HEK293 (cell line): ENCODE measurements around the gene PLBD2.

Source experiments
- CTCF ChIA-PET: fragments of 350-600 bp; formaldehyde crosslinking; extraction: SDS; loops from one replicate; lab custom pipeline; 2021; ENCODE audit warnings: antibody characterized with exemption; lab: Yijun Ruan, JAX
- POLR2A ChIA-PET: fragments of 300-600 bp; formaldehyde crosslinking; extraction: SDS; loops from one replicate; lab custom pipeline; 2020; ENCODE audit warnings: antibody characterized with exemption, inconsistent platforms; lab: Yijun Ruan, JAX
- H3K27ac ChIP-seq: fragments of 200-500 bp; sonication (Bioruptor generic); 2 replicates; pipeline ENCODE4 v1.5.1; 2014; ENCODE audit warnings: low read depth, low read length, control low read depth, inconsistent platforms; ENCODE audit errors: extremely low read depth
- H3K36me3 ChIP-seq, 2 experiments: fragments of 200-500 bp in 1 of 2; sonication (Bioruptor generic) in 1 of 2; 1 replicate in 1 of 2; 2 replicates in 1 of 2; pipeline ENCODE4 v1.5.1; 2014 to 2017; ENCODE audit warnings: inconsistent platforms in 2 of 2, low read length in 2 of 2; ENCODE audit not compliant: control insufficient read depth in 2 of 2, insufficient read depth in 1 of 2
- H3K4me1 ChIP-seq: fragments of 200-500 bp; sonication (Bioruptor generic); 2 replicates; pipeline ENCODE4 v1.5.1; 2014; ENCODE audit warnings: mild to moderate bottlenecking, low read length, inconsistent platforms; ENCODE audit not compliant: control insufficient read depth, insufficient read depth
- H3K4me3 ChIP-seq: 2 replicates; pipeline ENCODE4 v1.5.1; 2011; ENCODE audit warnings: low read depth, mild to moderate bottlenecking, control low read depth, low read length, moderate library complexity
- H3K9me3 ChIP-seq: fragments of 200-500 bp; sonication (Bioruptor generic); 2 replicates; pipeline ENCODE4 v1.5.1; 2014; ENCODE audit warnings: low read depth, low read length, inconsistent platforms; ENCODE audit not compliant: control insufficient read depth, insufficient read depth
- KLF1 ChIP-seq: fragments of 450-650 bp; formaldehyde crosslinking; IDR thresholded peaks from 2 replicates; pipeline ENCODE4 v1.5.1; 2016; ENCODE audit warnings: missing biosample characterization, missing genetic modification characterization
- SP2 ChIP-seq: fragments of 450-650 bp; formaldehyde crosslinking; IDR thresholded peaks from 2 replicates; pipeline ENCODE4 v1.5.1; 2016; ENCODE audit warnings: missing biosample characterization, missing genetic modification characterization
- ZBTB10 ChIP-seq: fragments of 450-650 bp; formaldehyde crosslinking; IDR thresholded peaks from 2 replicates; pipeline ENCODE4 v1.5.1; 2016; ENCODE audit warnings: missing biosample characterization, missing genetic modification characterization
- ZNF10 ChIP-seq: fragments of 450-650 bp; formaldehyde crosslinking; IDR thresholded peaks from 2 replicates; pipeline ENCODE4 v1.5.1; 2017; ENCODE audit warnings: missing biosample characterization, missing genetic modification characterization
- ZNF146 ChIP-seq: fragments of 450-650 bp; formaldehyde crosslinking; IDR thresholded peaks from 2 replicates; pipeline ENCODE4 v1.5.1; 2016; ENCODE audit warnings: missing biosample characterization, missing genetic modification characterization
- ZNF157 ChIP-seq: fragments of 450-650 bp; formaldehyde crosslinking; IDR thresholded peaks from 2 replicates; pipeline ENCODE4 v1.5.1; 2016; ENCODE audit warnings: missing biosample characterization, missing genetic modification characterization
- ZNF19 ChIP-seq: fragments of 450-650 bp; formaldehyde crosslinking; IDR thresholded peaks from 2 replicates; pipeline ENCODE4; 2016; ENCODE audit warnings: missing biosample characterization, missing genetic modification characterization, low read depth
- ZNF202 ChIP-seq: fragments of 450-650 bp; formaldehyde crosslinking; IDR thresholded peaks from 2 replicates; pipeline ENCODE4 v1.5.1; 2016; ENCODE audit warnings: missing biosample characterization, missing genetic modification characterization, borderline replicate concordance
- ZNF211 ChIP-seq: fragments of 450-650 bp; formaldehyde crosslinking; IDR thresholded peaks from 2 replicates; pipeline ENCODE4 v1.5.1; 2016; ENCODE audit warnings: low read depth, missing biosample characterization, missing genetic modification characterization
- ZNF302 ChIP-seq: fragments of 450-650 bp; formaldehyde crosslinking; IDR thresholded peaks from 2 replicates; pipeline ENCODE4 v1.5.1; 2016; ENCODE audit warnings: missing biosample characterization, missing genetic modification characterization, low read depth
- ZNF350 ChIP-seq: fragments of 450-650 bp; formaldehyde crosslinking; IDR thresholded peaks from 2 replicates; pipeline ENCODE4 v1.5.0; 2017; ENCODE audit warnings: missing biosample characterization, mild to moderate bottlenecking, missing genetic modification characterization
- ZNF354C ChIP-seq: fragments of 450-650 bp; formaldehyde crosslinking; IDR thresholded peaks from 2 replicates; pipeline ENCODE4 v1.5.1; 2016; ENCODE audit warnings: missing biosample characterization, missing genetic modification characterization, low read depth, borderline replicate concordance
- ZNF366 ChIP-seq: fragments of 450-650 bp; formaldehyde crosslinking; conservative IDR thresholded peaks from 2 replicates; pipeline ENCODE4 v1.5.1; 2016; ENCODE audit warnings: missing biosample characterization, missing genetic modification characterization
- ZNF37A ChIP-seq: fragments of 450-650 bp; IDR thresholded peaks from 2 replicates; pipeline ENCODE4 v1.5.1; 2018; ENCODE audit warnings: missing biosample characterization, missing genetic modification characterization
- ZNF391 ChIP-seq: fragments of 450-650 bp; formaldehyde crosslinking; IDR thresholded peaks from 2 replicates; pipeline ENCODE4 v1.5.1; 2016; ENCODE audit warnings: low read depth, missing biosample characterization, missing genetic modification characterization, borderline replicate concordance
- ZNF48 ChIP-seq: fragments of 450-650 bp; formaldehyde crosslinking; IDR thresholded peaks from 2 replicates; pipeline ENCODE4 v1.5.1; 2016; ENCODE audit warnings: missing biosample characterization, missing genetic modification characterization
- ZNF521 ChIP-seq: fragments of 450-650 bp; formaldehyde crosslinking; IDR thresholded peaks from 2 replicates; pipeline ENCODE4 v1.5.1; 2017; ENCODE audit warnings: missing biosample characterization, mild to moderate bottlenecking, missing genetic modification characterization
- ZNF530 ChIP-seq: fragments of 450-650 bp; formaldehyde crosslinking; IDR thresholded peaks from 2 replicates; pipeline ENCODE4 v1.5.1; 2016; ENCODE audit warnings: low read depth, missing biosample characterization, missing genetic modification characterization
- ZNF544 ChIP-seq: fragments of 450-650 bp; formaldehyde crosslinking; IDR thresholded peaks from 2 replicates; pipeline ENCODE4 v1.5.0; 2017; ENCODE audit warnings: missing biosample characterization, missing genetic modification characterization
- ZNF560 ChIP-seq: fragments of 450-650 bp; formaldehyde crosslinking; IDR thresholded peaks from 2 replicates; pipeline ENCODE4 v1.5.1; 2017; ENCODE audit warnings: missing biosample characterization, missing genetic modification characterization, borderline replicate concordance
- ZNF585B ChIP-seq: fragments of 450-650 bp; formaldehyde crosslinking; IDR thresholded peaks from 2 replicates; pipeline ENCODE4 v1.5.1; 2016; ENCODE audit warnings: missing biosample characterization, missing genetic modification characterization
- ZNF785 ChIP-seq: fragments of 450-650 bp; formaldehyde crosslinking; IDR thresholded peaks from 2 replicates; pipeline ENCODE4 v1.5.1; 2016; ENCODE audit warnings: missing biosample characterization, missing genetic modification characterization
- ZSCAN16 ChIP-seq: fragments of 450-650 bp; formaldehyde crosslinking; IDR thresholded peaks from 2 replicates; pipeline ENCODE4 v1.5.1; 2016; ENCODE audit warnings: missing biosample characterization, missing genetic modification characterization
- TF ChIP-seq, protein P1 (sequence below): fragments of 450-650 bp; formaldehyde crosslinking; IDR thresholded peaks from 2 replicates; pipeline ENCODE4 v1.5.1; 2017; ENCODE audit warnings: missing biosample characterization, missing genetic modification characterization
- TF ChIP-seq, protein P2 (sequence below): fragments of 450-650 bp; formaldehyde crosslinking; IDR thresholded peaks from 2 replicates; pipeline ENCODE4 v1.5.1; 2016; ENCODE audit warnings: missing biosample characterization, missing genetic modification characterization
- TF ChIP-seq, protein P3 (sequence below): fragments of 450-650 bp; formaldehyde crosslinking; IDR thresholded peaks from 2 replicates; pipeline ENCODE4 v1.5.1; 2016; ENCODE audit warnings: missing biosample characterization, missing genetic modification characterization

PLBD2 gene

DNA sequence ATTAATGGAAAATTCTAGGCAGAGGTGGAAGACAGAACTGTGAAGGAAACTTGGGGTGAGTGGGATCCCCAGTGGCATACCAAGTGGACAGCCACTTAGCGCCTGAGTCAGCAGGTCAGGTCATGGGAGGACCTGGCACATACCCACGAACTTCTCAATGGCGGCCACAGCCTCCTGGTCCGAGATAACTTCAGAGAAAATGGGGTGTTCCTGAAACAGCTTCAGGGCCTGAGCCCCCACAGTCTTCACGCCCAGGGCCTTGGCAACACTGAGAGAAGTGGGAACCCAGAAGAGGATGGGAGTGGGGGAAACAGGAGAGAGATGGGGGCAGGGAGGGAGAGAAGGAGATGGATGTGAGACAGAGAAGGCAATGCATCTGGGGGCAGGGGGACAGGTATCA, 35.4 kb downstream of the PLBD2 start:
- no peak overlapping the region for H3K27ac ChIP-seq
- no peak for TF ChIP-seq ZNF354C
- TF ChIP-seq ZNF530 (tag by site-specific recombination): no peak
- no peak for TF ChIP-seq KLF1 (tag by site-specific recombination)
- no peak for TF ChIP-seq ZNF585B (tag by site-specific recombination)
- TF ChIP-seq ZNF302: no peak
- TF ChIP-seq, protein P1, sequence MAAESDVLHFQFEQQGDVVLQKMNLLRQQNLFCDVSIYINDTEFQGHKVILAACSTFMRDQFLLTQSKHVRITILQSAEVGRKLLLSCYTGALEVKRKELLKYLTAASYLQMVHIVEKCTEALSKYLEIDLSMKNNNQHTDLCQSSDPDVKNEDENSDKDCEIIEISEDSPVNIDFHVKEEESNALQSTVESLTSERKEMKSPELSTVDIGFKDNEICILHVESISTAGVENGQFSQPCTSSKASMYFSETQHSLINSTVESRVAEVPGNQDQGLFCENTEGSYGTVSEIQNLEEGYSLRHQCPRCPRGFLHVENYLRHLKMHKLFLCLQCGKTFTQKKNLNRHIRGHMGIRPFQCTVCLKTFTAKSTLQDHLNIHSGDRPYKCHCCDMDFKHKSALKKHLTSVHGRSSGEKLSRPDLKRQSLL (tag by site-specific recombination): no peak
- TF ChIP-seq ZNF48: no peak
- TF ChIP-seq SP2 (tag by site-specific recombination): no peak
- TF ChIP-seq ZNF560 (tag by site-specific recombination): no peak
- TF ChIP-seq ZNF366 (tag by site-specific recombination): no peak
- TF ChIP-seq ZNF37A: no peak
- no peak for TF ChIP-seq ZNF10
- no peak for TF ChIP-seq ZNF785
- TF ChIP-seq ZNF146: no peak
- TF ChIP-seq ZNF544: no peak
- no peak for TF ChIP-seq ZNF157 (tag by site-specific recombination)
- TF ChIP-seq ZSCAN16 (tag by site-specific recombination): no peak
- no peaks in the 10 kb centered on the region for H3K9me3 ChIP-seq
- H3K4me3 ChIP-seq: no peak overlapping the region
- H3K4me1 ChIP-seq: no peaks in the 10 kb centered on the region
- ChIA-PET POLR2A (no interaction called here), CTCF (no interaction called here)
- peaks cover 7 to 16% of the 10 kb centered on the region in 2 experiments; a peak in 2 of 3 replicates for H3K36me3 ChIP-seq

DNA sequence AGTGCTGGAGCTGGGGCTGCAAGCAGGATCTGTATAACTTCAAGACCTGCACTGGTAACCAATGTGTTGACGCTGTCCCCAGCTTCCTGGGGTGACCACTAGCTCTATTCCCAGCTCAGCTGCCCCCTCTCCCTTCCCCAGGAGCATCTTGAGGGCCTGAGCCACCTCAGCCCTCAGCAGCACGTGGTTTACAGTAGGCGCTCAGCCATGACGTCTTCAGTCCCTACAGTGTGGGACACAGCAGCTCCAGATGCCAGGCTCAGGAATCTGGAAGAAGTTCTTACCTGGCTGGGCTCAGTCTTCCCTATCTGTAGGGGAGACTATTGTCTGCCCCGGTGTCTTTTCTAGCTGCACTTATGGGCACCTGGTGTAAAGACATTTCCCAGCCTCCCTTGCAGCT, 36.7 kb downstream of the PLBD2 start:
- peaks cover 5 to 11% of the 10 kb centered on the region in 2 experiments; a peak in 2 of 3 replicates for H3K36me3 ChIP-seq
- no peak overlapping the region for H3K4me3 ChIP-seq
- H3K4me1 ChIP-seq: no peaks in the 10 kb centered on the region
- ChIA-PET POLR2A (no interaction called here), CTCF (no interaction called here)
- TF ChIP-seq ZNF391: no peak
- TF ChIP-seq ZNF521 (tag by site-specific recombination): no peak
- TF ChIP-seq ZNF19 (tag by site-specific recombination): no peak
- TF ChIP-seq ZNF211 (tag by site-specific recombination): no peak
- TF ChIP-seq ZNF202 (tag by site-specific recombination): no peak
- TF ChIP-seq, protein P2, sequence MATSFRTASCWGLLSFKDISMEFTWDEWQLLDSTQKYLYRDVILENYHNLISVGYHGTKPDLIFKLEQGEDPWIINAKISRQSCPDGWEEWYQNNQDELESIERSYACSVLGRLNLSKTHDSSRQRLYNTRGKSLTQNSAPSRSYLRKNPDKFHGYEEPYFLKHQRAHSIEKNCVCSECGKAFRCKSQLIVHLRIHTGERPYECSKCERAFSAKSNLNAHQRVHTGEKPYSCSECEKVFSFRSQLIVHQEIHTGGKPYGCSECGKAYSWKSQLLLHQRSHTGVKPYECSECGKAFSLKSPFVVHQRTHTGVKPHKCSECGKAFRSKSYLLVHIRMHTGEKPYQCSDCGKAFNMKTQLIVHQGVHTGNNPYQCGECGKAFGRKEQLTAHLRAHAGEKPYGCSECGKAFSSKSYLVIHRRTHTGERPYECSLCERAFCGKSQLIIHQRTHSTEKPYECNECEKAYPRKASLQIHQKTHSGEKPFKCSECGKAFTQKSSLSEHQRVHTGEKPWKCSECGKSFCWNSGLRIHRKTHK (tag by site-specific recombination): no peak
- no peak for TF ChIP-seq ZBTB10
- TF ChIP-seq, protein P3, sequence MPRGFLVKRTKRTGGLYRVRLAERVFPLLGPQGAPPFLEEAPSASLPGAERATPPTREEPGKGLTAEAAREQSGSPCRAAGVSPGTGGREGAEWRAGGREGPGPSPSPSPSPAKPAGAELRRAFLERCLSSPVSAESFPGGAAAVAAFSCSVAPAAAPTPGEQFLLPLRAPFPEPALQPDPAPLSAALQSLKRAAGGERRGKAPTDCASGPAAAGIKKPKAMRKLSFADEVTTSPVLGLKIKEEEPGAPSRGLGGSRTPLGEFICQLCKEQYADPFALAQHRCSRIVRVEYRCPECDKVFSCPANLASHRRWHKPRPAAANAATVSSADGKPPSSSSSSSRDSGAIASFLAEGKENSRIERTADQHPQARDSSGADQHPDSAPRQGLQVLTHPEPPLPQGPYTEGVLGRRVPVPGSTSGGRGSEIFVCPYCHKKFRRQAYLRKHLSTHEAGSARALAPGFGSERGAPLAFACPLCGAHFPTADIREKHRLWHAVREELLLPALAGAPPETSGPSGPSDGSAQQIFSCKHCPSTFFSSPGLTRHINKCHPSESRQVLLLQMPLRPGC: no peak
- TF ChIP-seq ZNF350 (tag by site-specific recombination): no peak
- TF ChIP-seq, all 188 proteins: peak for 0
- H3K9me3 ChIP-seq: no peaks in the 10 kb centered on the region
- no peak overlapping the region for H3K27ac ChIP-seq
